ENCODE measurements around the gene ZNF200.
"Not testable (repeated sequence)": the region's sequence is repeated elsewhere in the genome, so short reads cannot be mapped to it uniquely, and the experiment has no call there.

The ZNF200 gene

GRCh38 chr16:3234857-3235561, at the start of gene ZNF200:
TSS of gene ZNF200 (minus strand) at chr16:3235158. CDS start at chr16:3233755, 1,403 bp downstream.
- DNase-seq (ENCODE audit: low spot score), result peak; percentile 89

DNA sequence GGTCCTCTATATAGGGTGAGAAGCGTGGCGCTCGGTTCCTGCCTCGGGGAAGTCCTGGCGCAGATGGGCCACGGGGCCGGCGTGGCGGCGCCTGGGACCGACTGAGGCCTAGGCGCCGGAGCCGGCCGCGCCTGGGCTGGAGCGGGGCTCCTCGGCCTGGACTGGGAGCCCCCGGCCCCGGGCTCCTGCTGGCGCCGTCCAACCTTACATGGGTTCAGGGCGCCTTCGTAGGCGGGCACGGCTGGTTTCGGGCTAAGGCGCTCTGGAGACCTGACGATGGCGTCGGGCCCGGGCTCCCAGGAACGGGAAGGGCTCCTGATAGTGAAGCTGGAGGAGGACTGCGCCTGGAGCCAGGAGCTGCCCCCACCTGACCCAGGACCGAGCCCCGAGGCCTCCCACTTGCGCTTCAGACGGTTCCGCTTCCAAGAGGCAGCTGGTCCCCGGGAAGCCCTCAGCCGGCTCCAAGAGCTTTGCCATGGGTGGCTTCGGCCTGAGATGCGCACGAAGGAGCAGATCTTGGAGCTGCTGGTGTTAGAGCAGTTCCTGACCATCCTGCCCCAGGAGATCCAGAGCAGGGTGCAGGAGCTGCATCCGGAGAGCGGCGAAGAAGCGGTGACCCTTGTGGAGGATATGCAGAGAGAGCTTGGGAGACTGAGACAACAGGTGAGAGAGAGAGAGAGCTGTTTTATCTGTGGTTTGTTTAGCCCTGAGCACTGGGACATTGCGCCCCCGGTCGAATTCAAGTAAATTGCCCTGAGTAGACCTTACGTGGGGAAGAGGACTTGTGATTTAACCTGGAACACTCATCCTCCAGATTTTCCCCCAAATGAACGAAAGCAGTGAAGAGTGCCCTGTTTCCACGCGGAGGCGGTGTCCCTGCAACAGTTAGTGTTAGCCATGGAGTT, 48.8 kb upstream of the ZNF200 start:
- peak; percentile 25 for DNase-seq (ENCODE audit: low spot score)

GRCh38 chr16:3282730-3283542, 48.0 kb upstream of the ZNF200 start, which contains the start of gene ZNF263:
TSS of gene ZNF263 (plus strand) at chr16:3283491. CDS start at chr16:3283819, 328 bp downstream.
- peak; percentile 98 for DNase-seq (ENCODE audit: low spot score)

DNA sequence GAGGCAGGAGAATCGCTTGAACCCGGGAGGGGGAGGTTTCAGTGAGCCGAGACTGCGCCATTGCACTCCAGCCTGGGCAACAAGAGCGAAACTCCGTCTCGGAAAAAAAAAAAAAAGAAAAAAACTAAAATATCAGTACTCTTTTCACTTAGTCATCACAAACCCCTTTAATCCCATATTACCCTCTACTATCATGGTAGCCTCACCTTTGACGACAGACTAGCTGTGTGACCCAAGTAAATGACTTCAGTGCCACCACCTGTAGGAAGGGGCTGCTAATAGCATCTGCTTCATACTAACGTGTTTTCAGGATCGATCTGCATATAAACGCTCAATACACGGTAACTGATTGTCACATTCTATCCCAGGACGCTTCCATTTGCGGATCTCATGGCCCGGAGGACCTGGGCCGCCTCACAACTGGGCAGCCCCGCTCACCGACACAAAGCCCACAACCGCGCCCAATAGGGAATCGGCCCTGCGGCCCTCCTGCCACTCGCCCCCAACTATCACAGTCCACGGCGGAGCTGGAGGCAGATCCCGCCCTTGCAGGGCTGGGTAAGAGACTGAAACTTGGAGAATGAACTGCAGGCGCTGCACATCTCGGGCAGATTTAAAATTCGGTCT, 47.3 kb upstream of the ZNF200 start:
- DNase-seq (ENCODE audit: low spot score), result peak; percentile 54

GRCh38 chr16:3281222-3281820, 46.4 kb upstream of the ZNF200 start:
- no peak for DNase-seq (ENCODE audit: low spot score)

DNA sequence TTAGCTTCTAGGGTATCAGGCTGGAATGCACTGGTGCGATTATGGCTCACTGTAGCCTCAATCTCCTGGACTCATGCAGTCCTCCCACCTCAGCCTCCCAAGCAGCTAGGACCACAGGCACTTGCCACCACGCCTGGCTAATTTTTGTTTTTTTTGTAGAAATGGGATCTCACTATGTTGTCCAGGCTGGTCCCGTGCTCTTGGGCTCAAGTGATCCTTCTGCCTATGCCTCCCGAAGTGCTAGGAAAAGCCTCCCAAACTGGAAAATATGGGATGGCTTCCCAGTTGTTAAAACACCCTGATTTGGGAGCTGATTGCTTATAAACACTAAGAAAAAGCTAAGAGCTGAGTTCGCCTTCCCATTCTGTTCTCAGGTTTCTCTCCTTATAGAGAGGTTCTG, 41.7 kb upstream of the ZNF200 start:
- no peak for DNase-seq (ENCODE audit: low spot score)

DNA sequence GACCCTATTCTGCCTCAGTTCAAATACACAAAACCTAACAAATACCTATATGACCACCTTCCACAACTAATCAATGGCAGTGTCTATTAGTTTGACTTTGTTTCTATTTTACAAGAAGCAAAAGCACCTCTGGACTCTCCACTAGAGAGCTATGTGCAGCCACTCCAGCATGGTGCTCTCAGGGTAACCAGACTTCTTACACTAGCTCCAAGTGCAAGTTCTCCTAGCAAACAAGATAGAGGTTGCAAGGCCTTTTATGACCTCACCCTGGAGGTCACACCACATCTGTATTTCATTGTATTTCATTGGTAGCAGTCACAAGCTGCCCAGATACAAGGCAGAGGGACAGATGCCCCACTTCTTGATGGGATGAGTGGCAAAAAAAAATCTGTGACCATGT, 40.0 kb upstream of the ZNF200 start:
- no peak for DNase-seq (ENCODE audit: low spot score)

DNA sequence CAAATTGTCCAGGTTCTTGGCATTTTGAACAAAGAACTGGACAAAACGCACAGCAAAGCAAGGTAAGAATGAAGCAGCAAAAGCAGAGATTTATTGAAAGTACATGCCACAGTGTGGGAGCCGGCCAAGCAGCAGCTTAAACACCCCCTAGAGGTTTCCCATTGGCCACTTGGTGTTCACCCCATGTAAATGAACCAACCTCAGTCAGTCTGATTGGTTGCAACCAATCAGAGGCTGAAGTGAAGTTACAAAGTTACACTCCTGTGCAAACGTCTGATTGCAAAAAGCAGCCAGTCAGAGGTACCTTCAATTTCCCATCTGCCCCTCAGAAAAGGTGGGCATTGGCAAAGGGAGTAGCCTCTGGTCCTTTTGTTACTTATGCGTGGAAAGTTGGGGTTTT, 39.5 kb upstream of the ZNF200 start:
- no peak for DNase-seq (ENCODE audit: low spot score)

DNA sequence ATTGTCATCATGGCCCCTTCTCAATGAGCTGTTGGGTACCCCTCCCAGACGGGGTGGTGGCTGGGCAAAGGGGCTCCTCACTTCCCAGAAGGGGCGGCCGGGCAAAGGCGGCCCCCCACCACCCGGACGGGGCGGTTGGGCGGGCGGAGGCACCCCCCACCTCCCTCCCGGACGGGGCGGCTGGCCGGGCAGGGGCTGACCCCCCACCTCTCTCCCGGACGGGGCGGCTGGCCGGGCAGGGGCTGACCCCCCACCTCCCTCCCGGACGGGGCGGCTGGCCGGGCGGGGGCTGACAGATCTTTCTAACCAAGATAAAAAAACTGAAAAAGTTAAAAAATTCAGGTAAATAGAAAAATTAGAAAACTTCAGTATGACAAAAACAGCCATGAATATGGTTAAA, 36.3 kb upstream of the ZNF200 start:
- DNase-seq (ENCODE audit: low spot score), result not testable (repeated sequence)

DNA sequence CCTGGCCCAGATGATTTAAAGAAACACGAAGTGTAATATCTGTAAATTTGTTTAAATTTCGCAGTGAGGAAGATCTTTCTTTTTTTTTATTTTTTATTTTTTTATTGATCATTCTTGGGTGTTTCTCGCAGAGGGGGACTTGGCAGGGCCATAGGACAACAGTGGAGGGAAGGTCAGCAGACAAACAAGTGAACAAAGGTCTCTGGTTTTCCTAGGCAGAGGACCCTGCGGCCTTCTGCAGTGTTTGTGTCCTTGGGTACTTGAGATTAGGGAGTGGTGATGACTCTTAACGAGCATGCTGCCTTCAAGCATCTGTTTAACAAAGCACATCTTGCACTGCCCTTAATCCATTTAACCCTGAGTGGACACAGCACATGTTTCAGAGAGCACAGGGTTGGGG, 35.8 kb upstream of the ZNF200 start:
- DNase-seq (ENCODE audit: low spot score), result not testable (repeated sequence)

DNA sequence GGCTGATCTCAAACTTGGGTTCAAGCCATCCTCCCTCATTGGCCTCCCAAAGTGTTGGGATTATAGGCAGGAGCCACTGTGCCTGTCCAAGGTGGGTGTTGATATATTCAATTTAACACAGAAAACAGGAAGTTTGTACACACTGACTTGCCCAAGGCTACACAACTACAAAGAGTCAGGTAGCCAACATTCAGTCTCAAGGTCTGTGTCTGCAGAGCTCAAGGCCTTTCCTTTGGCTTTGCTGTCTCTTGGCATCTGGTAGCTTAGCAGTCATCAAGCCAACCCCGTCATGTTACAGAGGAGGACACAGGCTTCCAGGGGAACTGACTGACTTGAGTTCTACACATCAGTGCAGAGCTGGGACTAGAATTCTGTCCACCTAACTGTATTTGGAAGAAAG, 33.3 kb upstream of the ZNF200 start:
- DNase-seq (ENCODE audit: low spot score), result no peak

DNA sequence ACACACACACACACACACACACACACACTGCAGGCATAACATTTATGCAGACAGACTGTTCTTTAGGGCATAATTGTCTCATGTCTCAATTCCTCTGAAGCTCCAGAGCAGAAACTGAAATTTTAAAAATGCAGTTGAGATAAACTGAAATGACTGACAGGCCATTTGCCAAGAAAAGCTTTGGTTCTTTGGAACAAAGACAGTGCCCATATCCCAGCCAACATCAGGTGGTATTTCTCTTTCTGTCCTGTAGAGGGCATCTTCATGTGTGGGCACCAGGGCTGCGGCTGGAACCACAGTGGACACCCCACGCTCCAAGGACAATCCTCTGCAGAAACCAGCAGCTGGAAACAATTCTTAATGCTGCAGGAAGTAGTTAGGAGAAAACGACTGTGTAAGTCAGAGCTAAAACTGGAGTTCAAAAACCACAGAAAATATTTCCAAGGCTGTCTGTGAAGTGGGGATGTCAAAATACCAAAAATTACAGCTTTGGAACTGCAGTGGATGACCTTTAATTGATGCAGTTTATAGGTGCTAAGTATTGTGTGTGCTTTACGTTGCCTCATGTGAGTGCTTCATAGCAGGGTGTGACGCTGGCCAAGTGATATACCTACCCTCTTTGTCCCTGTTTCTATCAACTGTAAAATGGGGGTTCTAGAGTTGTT, 32.0 kb upstream of the ZNF200 start:
- no peak for DNase-seq (ENCODE audit: low spot score)

DNA sequence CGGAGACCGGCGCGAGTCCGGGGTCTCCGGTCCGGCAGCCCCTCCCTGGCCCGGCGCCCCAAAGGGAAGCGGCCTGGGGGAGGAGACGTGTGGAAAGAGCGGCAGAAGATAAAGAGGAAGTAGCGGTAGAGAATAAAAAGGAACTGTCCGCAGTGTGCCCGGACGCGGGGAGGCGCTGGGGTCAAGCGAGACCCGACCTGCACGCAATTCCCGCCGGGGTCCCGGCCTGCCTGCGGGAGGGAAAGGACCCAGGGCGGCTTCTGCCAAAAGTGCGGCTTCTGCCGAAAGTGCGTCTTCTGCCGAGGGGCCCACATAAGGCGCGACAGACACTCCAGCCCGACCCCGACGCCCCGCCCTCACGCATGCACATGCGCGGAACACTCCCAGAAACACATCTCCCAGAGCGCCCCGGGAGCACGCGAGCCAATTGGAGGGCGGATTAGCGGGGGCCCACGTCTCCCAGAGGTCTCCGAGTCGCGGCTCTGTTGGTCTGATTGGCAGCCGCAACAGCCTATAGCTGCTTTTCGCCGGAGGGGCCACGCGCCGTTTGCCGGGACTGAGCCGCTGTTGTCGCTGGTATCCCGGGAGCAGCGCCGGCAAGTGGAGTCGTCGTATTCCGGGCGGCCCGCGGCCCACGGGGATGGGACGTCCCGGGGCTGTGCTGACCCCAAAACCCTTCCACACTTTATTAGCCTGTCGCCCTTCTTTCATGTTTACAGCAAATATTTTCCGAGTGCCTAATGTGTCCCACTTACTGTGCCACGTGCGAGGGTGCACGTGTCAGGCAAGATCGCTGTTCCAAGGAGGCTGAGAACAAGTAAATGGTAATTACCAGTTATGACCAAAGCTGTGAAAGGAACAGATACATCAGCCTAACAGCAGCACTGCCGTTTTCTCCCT, 29.4 kb upstream of the ZNF200 start:
- peak; percentile 94 for DNase-seq (ENCODE audit: low spot score)

GRCh38 chr16:3262517-3262916, 27.6 kb upstream of the ZNF200 start:
- no peak for DNase-seq (ENCODE audit: low spot score)

DNA sequence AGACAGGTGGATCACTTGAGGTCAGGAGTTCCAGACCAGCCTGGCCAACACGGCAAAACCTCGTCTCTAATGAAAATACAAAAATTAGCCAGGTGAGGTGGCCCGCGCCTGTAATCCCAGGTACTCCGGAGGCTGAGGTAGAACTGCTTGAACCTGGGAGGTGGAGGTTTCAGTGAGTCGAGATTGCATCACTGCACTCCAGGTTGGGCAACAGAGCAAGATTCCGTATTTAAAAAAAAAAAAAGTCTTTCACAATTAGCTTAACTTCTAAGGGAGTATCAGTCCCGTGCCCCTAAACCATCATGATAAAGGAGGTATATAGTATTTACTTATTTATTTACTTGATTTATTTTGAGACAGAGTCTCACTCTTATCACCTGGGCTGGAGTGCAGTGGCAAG, 24.9 kb upstream of the ZNF200 start:
- DNase-seq (ENCODE audit: low spot score), result no peak

- DNase-seq (ENCODE audit: low spot score), result no peak
Measured at GRCh38 chr16:3256866-3257465, 22.0 kb upstream of the ZNF200 start.

GRCh38 chr16:3256146-3256865, 21.3 kb upstream of the ZNF200 start, which contains the start of gene MEFV:
TSS of gene MEFV (minus strand) at chr16:3256633. CDS start at chr16:3256587, 46 bp downstream.
- DNase-seq (ENCODE audit: low spot score), result no peak

DNA sequence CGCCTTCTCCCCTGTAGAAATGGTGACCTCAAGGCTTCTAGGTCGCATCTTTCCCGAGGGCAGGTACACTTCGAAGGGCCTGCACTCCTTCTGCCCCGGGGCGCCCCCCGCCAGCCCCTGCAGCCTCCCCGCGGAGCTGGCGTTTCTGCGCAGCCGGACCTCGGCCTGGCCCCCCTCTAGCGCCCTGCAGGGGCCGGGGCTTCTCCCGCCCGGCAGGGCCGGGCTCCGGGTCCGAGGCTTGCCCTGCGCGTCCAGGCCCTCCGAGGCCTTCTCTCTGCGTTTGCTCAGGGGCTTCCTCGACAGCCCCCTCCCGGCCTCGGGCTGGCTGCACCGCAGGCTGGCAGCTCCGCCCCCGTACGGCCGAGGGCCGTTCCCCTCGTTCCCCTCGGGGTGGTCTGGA, 19.4 kb upstream of the ZNF200 start:
- no peak for DNase-seq (ENCODE audit: low spot score)

DNA sequence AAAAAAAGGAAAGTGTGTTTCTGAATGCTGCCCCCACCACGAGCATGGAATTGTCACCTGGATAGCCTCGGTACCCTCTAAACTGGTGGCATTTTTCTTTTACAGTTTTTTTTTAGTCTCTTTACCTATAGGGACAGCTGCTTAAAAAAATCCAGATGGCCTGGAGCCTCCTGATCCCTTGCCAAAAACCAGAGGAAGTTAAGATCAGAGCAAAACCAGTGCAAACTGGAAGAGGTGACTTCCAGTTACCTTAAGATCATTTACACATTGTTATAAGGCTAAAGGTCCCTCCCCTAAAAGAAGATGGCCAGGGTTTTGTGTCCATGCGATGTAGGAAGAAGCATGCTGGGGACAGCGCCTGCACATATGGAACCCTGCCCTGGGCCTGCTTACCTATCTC, 18.0 kb upstream of the ZNF200 start:
- no peak for DNase-seq (ENCODE audit: low spot score)
